ENCODE results near the gene TXNDC8.
"Not testable (repeated sequence)": the region's sequence is repeated elsewhere in the genome, so short reads cannot be mapped to it uniquely, and the experiment has no call there.

The TXNDC8 gene

GRCh38 chr9:110328763-110329162, 8.9 kb downstream of the TXNDC8 start:
- Histone ChIP-seq H3K36me3 (ENCODE audit: control insufficient read depth, insufficient read depth, low read length) (no peaks in the 10 kb centered on the region), H3K4me3 (ENCODE audit: low read length) (no peak overlapping the region), H3K9me3 (ENCODE audit: control insufficient read depth, insufficient read depth, low read length) (no peaks in the 10 kb centered on the region), H3K27ac (ENCODE audit: low read length) (no peak overlapping the region), H3K27me3 (ENCODE audit: control insufficient read depth, insufficient read depth, low read length) (no peaks in the 10 kb centered on the region), H3K4me1 (ENCODE audit: control insufficient read depth, insufficient read depth, low read length) (no peaks in the 10 kb centered on the region)
- DNase-seq (ENCODE audit: low read depth, low spot score): no peak
- WGBS (ENCODE audit: insufficient coverage, insufficient read length): no CpG with 5 or more reads among the region's 1 CpG

GRCh38 chr9:110327716-110328115, 9.9 kb downstream of the TXNDC8 start:
- H3K27me3 ChIP-seq (ENCODE audit: control insufficient read depth, insufficient read depth, low read length): no peaks in the 10 kb centered on the region
- H3K36me3 ChIP-seq (ENCODE audit: control insufficient read depth, insufficient read depth, low read length): no peaks in the 10 kb centered on the region
- no peak overlapping the region for H3K4me3 ChIP-seq (ENCODE audit: low read length)
- WGBS (ENCODE audit: insufficient coverage, insufficient read length): no CpG with 5 or more reads among the region's 1 CpG
- no peak for DNase-seq (ENCODE audit: low read depth, low spot score)
- H3K9me3 ChIP-seq (ENCODE audit: control insufficient read depth, insufficient read depth, low read length): no peaks in the 10 kb centered on the region
- no peak overlapping the region for H3K27ac ChIP-seq (ENCODE audit: low read length)
- H3K4me1 ChIP-seq (ENCODE audit: control insufficient read depth, insufficient read depth, low read length): no peaks in the 10 kb centered on the region

DNA sequence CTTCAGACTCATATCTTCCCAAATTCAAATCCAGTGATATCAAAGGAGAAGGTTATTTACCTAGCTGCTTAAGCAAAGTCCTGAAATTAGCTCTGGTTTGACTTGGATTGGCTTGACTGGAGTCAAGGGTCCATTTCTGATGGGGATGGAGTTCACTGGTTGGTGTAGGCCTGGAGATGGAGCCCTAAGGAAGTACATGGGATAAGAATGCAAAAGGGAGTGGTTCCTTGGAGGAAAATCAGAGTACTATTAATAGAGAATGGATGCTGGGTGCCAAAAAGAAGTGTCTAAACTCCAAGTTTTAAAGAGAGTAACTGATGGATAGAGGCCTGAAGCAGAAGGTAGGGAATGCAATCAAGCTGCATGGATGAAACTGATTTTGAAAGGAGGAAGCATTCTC, 13.8 kb downstream of the TXNDC8 start:
- Histone ChIP-seq H3K27ac (ENCODE audit: low read length) (no peak overlapping the region), H3K4me1 (ENCODE audit: control insufficient read depth, insufficient read depth, low read length) (no peaks in the 10 kb centered on the region), H3K9me3 (ENCODE audit: control insufficient read depth, insufficient read depth, low read length) (no peaks in the 10 kb centered on the region), H3K4me3 (ENCODE audit: low read length) (no peak overlapping the region), H3K27me3 (ENCODE audit: control insufficient read depth, insufficient read depth, low read length) (no peaks in the 10 kb centered on the region), H3K36me3 (ENCODE audit: control insufficient read depth, insufficient read depth, low read length) (no peaks in the 10 kb centered on the region)
- DNase-seq (ENCODE audit: low read depth, low spot score): no peak

DNA sequence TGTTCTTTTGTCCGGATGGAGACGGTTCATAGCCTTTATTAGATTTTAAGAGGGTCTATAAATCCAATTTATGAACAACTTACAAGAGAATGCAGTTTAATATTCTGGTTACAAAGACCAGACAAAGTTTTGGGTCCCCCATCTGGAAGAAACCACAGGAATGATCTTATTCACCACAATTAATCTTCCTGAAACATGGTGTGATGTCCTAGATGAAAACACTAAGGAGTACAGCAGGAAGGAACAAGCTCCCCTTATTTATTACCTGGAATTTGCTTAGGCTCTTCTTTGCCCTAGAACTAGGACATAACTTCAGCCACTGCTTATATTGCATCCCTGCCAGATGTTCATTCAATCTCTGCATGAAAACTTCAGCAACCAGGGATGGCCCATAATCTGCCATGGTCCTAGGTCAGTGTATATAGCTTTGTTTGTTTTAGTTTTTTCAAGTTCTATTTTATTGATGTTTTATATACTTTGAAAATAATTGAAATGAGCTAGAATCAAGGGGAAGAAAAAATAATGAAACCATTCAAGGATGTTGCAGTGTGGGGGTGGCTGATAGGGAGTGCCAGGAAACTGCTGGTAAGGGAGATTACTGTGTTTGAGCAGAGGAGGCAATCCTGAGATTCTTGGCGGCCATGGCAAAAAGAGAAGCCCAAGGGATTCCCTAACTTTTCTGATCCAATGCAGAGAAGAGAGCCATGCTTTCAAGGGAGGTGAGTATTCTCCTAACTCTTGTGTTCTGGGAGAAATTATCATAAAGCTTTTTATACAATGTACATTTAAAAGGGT, 16.8 kb downstream of the TXNDC8 start:
- Histone ChIP-seq H3K4me1 (ENCODE audit: control insufficient read depth, insufficient read depth, low read length) (no peaks in the 10 kb centered on the region), H3K9me3 (ENCODE audit: control insufficient read depth, insufficient read depth, low read length) (no peaks in the 10 kb centered on the region), H3K27ac (ENCODE audit: low read length) (no peak overlapping the region), H3K4me3 (ENCODE audit: low read length) (no peak overlapping the region), H3K27me3 (ENCODE audit: control insufficient read depth, insufficient read depth, low read length) (no peaks in the 10 kb centered on the region), H3K36me3 (ENCODE audit: control insufficient read depth, insufficient read depth, low read length) (no peaks in the 10 kb centered on the region)
- no CpG with 5 or more reads among the region's 3 CpGs for WGBS (ENCODE audit: insufficient coverage, insufficient read length)
- no peak for DNase-seq (ENCODE audit: low read depth, low spot score)

- no peak for DNase-seq (ENCODE audit: low read depth, low spot score)
- no peak overlapping the region for H3K27ac ChIP-seq (ENCODE audit: low read length)
- H3K4me3 ChIP-seq (ENCODE audit: low read length): no peak overlapping the region
- no peaks in the 10 kb centered on the region for H3K36me3 ChIP-seq (ENCODE audit: control insufficient read depth, insufficient read depth, low read length)
- no peaks in the 10 kb centered on the region for H3K4me1 ChIP-seq (ENCODE audit: control insufficient read depth, insufficient read depth, low read length)
- WGBS (ENCODE audit: insufficient coverage, insufficient read length): no CpG with 5 or more reads among the region's 4 CpGs
- no peaks in the 10 kb centered on the region for H3K9me3 ChIP-seq (ENCODE audit: control insufficient read depth, insufficient read depth, low read length)
- no peaks in the 10 kb centered on the region for H3K27me3 ChIP-seq (ENCODE audit: control insufficient read depth, insufficient read depth, low read length)
Measured at GRCh38 chr9:110319781-110320492, 17.7 kb downstream of the TXNDC8 start.

DNA sequence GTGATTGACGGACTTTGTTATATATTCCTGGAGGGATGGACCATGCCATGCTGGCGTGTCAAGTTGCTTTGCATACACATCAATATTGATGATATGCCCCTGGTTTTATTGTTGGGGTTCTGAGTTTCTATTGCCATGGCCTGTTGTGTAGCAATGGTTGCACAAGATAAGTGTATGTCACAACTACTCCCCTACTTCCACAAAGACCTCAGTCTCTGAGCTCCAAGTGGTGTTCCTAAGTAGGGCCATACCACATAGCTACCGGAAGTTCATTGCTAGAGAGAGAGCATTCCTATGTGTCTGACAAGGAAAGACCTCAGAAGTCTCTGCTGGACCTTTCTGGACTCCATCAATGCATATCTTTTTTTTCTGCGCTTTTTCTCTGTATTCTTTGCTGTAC, 19.8 kb downstream of the TXNDC8 start:
- Histone ChIP-seq H3K4me3 (ENCODE audit: low read length) (no peak overlapping the region), H3K9me3 (ENCODE audit: control insufficient read depth, insufficient read depth, low read length) (no peaks in the 10 kb centered on the region), H3K36me3 (ENCODE audit: control insufficient read depth, insufficient read depth, low read length) (no peaks in the 10 kb centered on the region), H3K4me1 (ENCODE audit: control insufficient read depth, insufficient read depth, low read length) (no peaks in the 10 kb centered on the region), H3K27ac (ENCODE audit: low read length) (no peak overlapping the region), H3K27me3 (ENCODE audit: control insufficient read depth, insufficient read depth, low read length) (no peaks in the 10 kb centered on the region)
- no CpG with 5 or more reads among the region's 4 CpGs for WGBS (ENCODE audit: insufficient coverage, insufficient read length)
- DNase-seq (ENCODE audit: low read depth, low spot score): no peak

- no peaks in the 10 kb centered on the region for H3K27me3 ChIP-seq (ENCODE audit: control insufficient read depth, insufficient read depth, low read length)
- DNase-seq (ENCODE audit: low read depth, low spot score): no peak
- no CpG with 5 or more reads among the region's 6 CpGs for WGBS (ENCODE audit: insufficient coverage, insufficient read length)
- no peaks in the 10 kb centered on the region for H3K36me3 ChIP-seq (ENCODE audit: control insufficient read depth, insufficient read depth, low read length)
- no peaks in the 10 kb centered on the region for H3K9me3 ChIP-seq (ENCODE audit: control insufficient read depth, insufficient read depth, low read length)
- no peaks in the 10 kb centered on the region for H3K4me1 ChIP-seq (ENCODE audit: control insufficient read depth, insufficient read depth, low read length)
- no peak overlapping the region for H3K27ac ChIP-seq (ENCODE audit: low read length)
- no peak overlapping the region for H3K4me3 ChIP-seq (ENCODE audit: low read length)
Measured at GRCh38 chr9:110316261-110317075, 21.2 kb downstream of the TXNDC8 start.

- WGBS (ENCODE audit: insufficient coverage, insufficient read length): no CpG with 5 or more reads among the region's 2 CpGs
- H3K27me3 ChIP-seq (ENCODE audit: control insufficient read depth, insufficient read depth, low read length); H3K9me3 ChIP-seq (ENCODE audit: control insufficient read depth, insufficient read depth, low read length); H3K4me3 ChIP-seq (ENCODE audit: low read length); H3K36me3 ChIP-seq (ENCODE audit: control insufficient read depth, insufficient read depth, low read length); H3K27ac ChIP-seq (ENCODE audit: low read length); H3K4me1 ChIP-seq (ENCODE audit: control insufficient read depth, insufficient read depth, low read length); DNase-seq (ENCODE audit: low read depth, low spot score): not testable (repeated sequence)
Measured at GRCh38 chr9:110311978-110312377, 25.7 kb downstream of the TXNDC8 start.

- Histone ChIP-seq H3K27me3 (ENCODE audit: control insufficient read depth, insufficient read depth, low read length) (no peaks in the 10 kb centered on the region), H3K4me3 (ENCODE audit: low read length) (no peak overlapping the region), H3K27ac (ENCODE audit: low read length) (no peak overlapping the region), H3K36me3 (ENCODE audit: control insufficient read depth, insufficient read depth, low read length) (no peaks in the 10 kb centered on the region), H3K4me1 (ENCODE audit: control insufficient read depth, insufficient read depth, low read length) (no peaks in the 10 kb centered on the region; the same call in 1 of the 2 replicates), H3K9me3 (ENCODE audit: control insufficient read depth, insufficient read depth, low read length) (no peaks in the 10 kb centered on the region)
- no CpG with 5 or more reads among the region's 1 CpG for WGBS (ENCODE audit: insufficient coverage, insufficient read length)
- DNase-seq (ENCODE audit: low read depth, low spot score): no peak
Measured at GRCh38 chr9:110309681-110310080, 28.0 kb downstream of the TXNDC8 start.

GRCh38 chr9:110308633-110309038, 29.0 kb downstream of the TXNDC8 start:
- WGBS (ENCODE audit: insufficient coverage, insufficient read length): no CpG with 5 or more reads among the region's 4 CpGs
- Histone ChIP-seq H3K27me3 (ENCODE audit: control insufficient read depth, insufficient read depth, low read length) (no peaks in the 10 kb centered on the region), H3K27ac (ENCODE audit: low read length) (no peak overlapping the region), H3K4me3 (ENCODE audit: low read length) (no peak overlapping the region), H3K9me3 (ENCODE audit: control insufficient read depth, insufficient read depth, low read length) (no peaks in the 10 kb centered on the region), H3K36me3 (ENCODE audit: control insufficient read depth, insufficient read depth, low read length) (no peaks in the 10 kb centered on the region), H3K4me1 (ENCODE audit: control insufficient read depth, insufficient read depth, low read length) (no peaks in the 10 kb centered on the region; the same call in 1 of the 2 replicates)
- no peak for DNase-seq (ENCODE audit: low read depth, low spot score)
